ENCODE data around the gene SAP25.

SAP25 gene

GRCh38 chr7:100573691-100574361 lies at the start of gene SAP25:
Gene SAP25, minus strand, starts transcription at chr7:100573900. Its CDS starts 158 bp downstream, at chr7:100573742.
- peaks cover 20% of the 10 kb centered on the region for H3K36me3 Mint-ChIP-seq (ENCODE audit: low read depth)
- H3K4me3 Mint-ChIP-seq, result no peak within 1 kb of the TSS
- H3K9me3 Mint-ChIP-seq, result no peaks in the 10 kb centered on the region
- peaks cover 11% of the 10 kb centered on the region for H3K4me1 Mint-ChIP-seq (ENCODE audit: low read depth)
- H3K27me3 Mint-ChIP-seq (ENCODE audit: low read depth), result no peaks in the 10 kb centered on the region
- H3K27ac Mint-ChIP-seq, result no peak within 1 kb of the TSS

GRCh38 chr7:100621554-100621953 lies 47.9 kb upstream of the SAP25 start:
- Mint-ChIP-seq H3K27ac (peak overlapping the region; percentile 22), H3K9me3 (no peaks in the 10 kb centered on the region), H3K36me3 (ENCODE audit: low read depth) (peaks cover 21% of the 10 kb centered on the region), H3K27me3 (ENCODE audit: low read depth) (no peaks in the 10 kb centered on the region), H3K4me1 (ENCODE audit: low read depth) (peaks cover 27% of the 10 kb centered on the region), H3K4me3 (no peak overlapping the region)

DNA sequence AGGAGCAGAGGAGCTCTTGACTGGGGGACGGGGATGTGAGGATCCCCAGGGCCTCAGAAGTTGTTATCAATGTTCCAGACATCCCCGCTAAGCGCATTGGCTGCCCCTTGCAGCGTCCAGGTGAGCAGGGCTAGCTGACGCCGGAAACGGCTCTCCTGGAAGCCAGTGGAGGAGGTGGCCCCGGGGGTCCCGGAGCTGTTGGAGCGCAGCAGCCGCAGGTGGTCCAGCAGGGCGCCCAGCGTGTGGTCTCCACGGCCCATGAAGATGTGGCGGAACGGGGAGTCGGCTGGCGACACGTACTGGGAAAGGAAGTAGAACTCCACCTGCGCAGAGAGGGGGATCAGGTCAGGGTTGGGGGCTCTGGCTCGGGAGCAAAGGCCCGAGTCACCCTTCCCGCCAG lies 47.1 kb upstream of the SAP25 start:
- Mint-ChIP-seq H3K36me3 (ENCODE audit: low read depth) (peaks cover 25% of the 10 kb centered on the region), H3K4me3 (no peak overlapping the region), H3K9me3 (no peaks in the 10 kb centered on the region), H3K27ac (no peak overlapping the region), H3K4me1 (ENCODE audit: low read depth) (peaks cover 20% of the 10 kb centered on the region), H3K27me3 (ENCODE audit: low read depth) (no peaks in the 10 kb centered on the region)

DNA sequence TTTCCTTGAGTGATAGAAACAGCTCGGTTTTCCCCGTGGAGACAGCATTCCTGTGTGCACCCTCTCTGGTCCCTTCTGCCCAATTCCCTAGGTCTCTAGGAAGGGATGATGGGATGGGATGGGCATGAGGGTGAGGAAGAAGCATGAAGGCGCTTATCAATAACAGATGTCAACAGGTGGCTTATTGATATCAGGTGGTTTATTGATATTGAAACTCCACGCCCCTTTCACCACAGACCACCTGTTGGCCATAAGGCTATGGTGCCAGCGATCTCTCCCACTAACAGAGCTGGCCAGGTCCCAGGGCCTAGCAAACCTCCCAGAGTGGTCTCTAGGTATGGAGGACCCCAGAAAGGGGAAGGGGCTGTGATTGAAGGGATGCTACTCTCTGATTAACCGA lies 46.5 kb upstream of the SAP25 start:
- H3K27me3 Mint-ChIP-seq (ENCODE audit: low read depth), result no peaks in the 10 kb centered on the region
- H3K4me1 Mint-ChIP-seq (ENCODE audit: low read depth), result peaks cover 18% of the 10 kb centered on the region
- H3K9me3 Mint-ChIP-seq, result no peaks in the 10 kb centered on the region
- peaks cover 27% of the 10 kb centered on the region for H3K36me3 Mint-ChIP-seq (ENCODE audit: low read depth)
- no peak overlapping the region for H3K4me3 Mint-ChIP-seq
- H3K27ac Mint-ChIP-seq, result no peak overlapping the region

- Mint-ChIP-seq H3K27ac (no peak overlapping the region), H3K9me3 (no peaks in the 10 kb centered on the region), H3K4me3 (peak overlapping the region; percentile 66)
Observed at GRCh38 chr7:100614308-100614861, 40.7 kb upstream of the SAP25 start.

GRCh38 chr7:100613412-100614175 lies 39.9 kb upstream of the SAP25 start:
- peaks cover 12% of the 10 kb centered on the region for H3K4me1 Mint-ChIP-seq (ENCODE audit: low read depth)
- no peaks in the 10 kb centered on the region for H3K27me3 Mint-ChIP-seq (ENCODE audit: low read depth)
- peak overlapping the region; percentile 6 for H3K27ac Mint-ChIP-seq
- H3K36me3 Mint-ChIP-seq (ENCODE audit: low read depth), result peaks cover 18% of the 10 kb centered on the region
- H3K9me3 Mint-ChIP-seq, result no peaks in the 10 kb centered on the region
- peak overlapping the region; percentile 66 for H3K4me3 Mint-ChIP-seq

More at GRCh38 chr7:100614308-100614861, 40.7 kb upstream of the SAP25 start:
- peaks cover 12% of the 10 kb centered on the region for H3K4me1 Mint-ChIP-seq (ENCODE audit: low read depth)
- peaks cover 18% of the 10 kb centered on the region for H3K36me3 Mint-ChIP-seq (ENCODE audit: low read depth)
- no peaks in the 10 kb centered on the region for H3K27me3 Mint-ChIP-seq (ENCODE audit: low read depth)

- H3K9me3 Mint-ChIP-seq, result no peaks in the 10 kb centered on the region
- H3K36me3 Mint-ChIP-seq (ENCODE audit: low read depth), result peaks cover 18% of the 10 kb centered on the region
- H3K4me1 Mint-ChIP-seq (ENCODE audit: low read depth), result peaks cover 12% of the 10 kb centered on the region
- peak overlapping the region; percentile 98 for H3K4me3 Mint-ChIP-seq
- peak overlapping the region; percentile 34 for H3K27ac Mint-ChIP-seq
- no peaks in the 10 kb centered on the region for H3K27me3 Mint-ChIP-seq (ENCODE audit: low read depth)
Observed at GRCh38 chr7:100612730-100613390, 39.2 kb upstream of the SAP25 start.

GRCh38 chr7:100611983-100612729 lies 38.5 kb upstream of the SAP25 start, which contains the start of gene MOSPD3:
Gene MOSPD3, plus strand, starts transcription at chr7:100612540. Its CDS starts 252 bp downstream, at chr7:100612792.
- Mint-ChIP-seq H3K9me3 (no peaks in the 10 kb centered on the region), H3K27ac (peak within 1 kb of the TSS; percentile 100), H3K36me3 (ENCODE audit: low read depth) (peaks cover 18% of the 10 kb centered on the region), H3K4me3 (peak within 1 kb of the TSS; percentile 98), H3K4me1 (ENCODE audit: low read depth) (peaks cover 12% of the 10 kb centered on the region), H3K27me3 (ENCODE audit: low read depth) (peaks cover 5% of the 10 kb centered on the region)

DNA sequence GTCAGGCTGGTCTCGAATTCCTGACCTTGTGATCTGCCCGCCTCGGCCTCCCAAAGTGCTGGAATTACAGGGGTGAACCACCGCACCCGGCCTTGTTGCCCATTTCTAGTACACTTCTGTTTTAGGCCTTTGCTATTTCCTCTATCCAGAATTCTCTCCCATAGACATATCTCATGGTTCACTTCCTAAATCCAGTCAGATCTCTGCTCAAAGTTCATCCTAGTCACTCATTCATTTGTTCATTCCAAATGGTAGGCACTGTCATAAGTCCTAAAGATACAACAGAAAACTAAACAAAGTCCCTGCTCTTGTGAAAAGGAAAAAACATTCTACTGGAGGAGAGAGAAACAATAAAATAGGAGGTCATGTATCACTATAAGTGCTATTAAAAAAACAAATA lies 36.3 kb upstream of the SAP25 start:
- H3K36me3 Mint-ChIP-seq (ENCODE audit: low read depth), result peaks cover 5% of the 10 kb centered on the region
- peaks cover 13% of the 10 kb centered on the region for H3K4me1 Mint-ChIP-seq (ENCODE audit: low read depth)
- no peak overlapping the region for H3K4me3 Mint-ChIP-seq
- H3K9me3 Mint-ChIP-seq, result no peaks in the 10 kb centered on the region
- H3K27ac Mint-ChIP-seq, result no peak overlapping the region
- H3K27me3 Mint-ChIP-seq (ENCODE audit: low read depth), result peaks cover 14% of the 10 kb centered on the region

DNA sequence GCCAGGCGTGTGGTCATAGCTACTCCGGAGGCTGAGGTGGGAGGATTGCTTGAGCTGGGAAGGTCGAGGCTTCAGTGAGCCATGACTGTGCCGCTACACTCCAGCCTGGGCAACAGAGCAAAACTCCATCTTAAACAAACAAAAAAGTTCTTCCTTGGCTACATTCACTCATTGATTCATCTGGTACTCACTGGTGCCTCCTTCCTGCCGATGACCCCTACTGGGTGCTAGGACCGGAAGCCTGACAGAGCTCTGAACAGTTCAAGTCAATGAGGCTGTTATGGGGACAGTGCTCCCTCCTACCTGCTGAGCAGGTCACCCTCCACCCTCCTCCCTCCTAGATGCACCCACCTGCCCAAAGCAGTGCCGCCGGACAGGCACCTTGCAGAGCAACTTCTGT lies 33.4 kb upstream of the SAP25 start:
- no peak overlapping the region for H3K27ac Mint-ChIP-seq
- no peaks in the 10 kb centered on the region for H3K9me3 Mint-ChIP-seq
- no peaks in the 10 kb centered on the region for H3K36me3 Mint-ChIP-seq (ENCODE audit: low read depth)
- peaks cover 14% of the 10 kb centered on the region for H3K27me3 Mint-ChIP-seq (ENCODE audit: low read depth)
- peaks cover 9% of the 10 kb centered on the region for H3K4me1 Mint-ChIP-seq (ENCODE audit: low read depth)
- H3K4me3 Mint-ChIP-seq, result no peak overlapping the region

GRCh38 chr7:100606313-100606712 lies 32.6 kb upstream of the SAP25 start:
- no peaks in the 10 kb centered on the region for H3K9me3 Mint-ChIP-seq
- H3K4me3 Mint-ChIP-seq, result no peak overlapping the region
- H3K36me3 Mint-ChIP-seq (ENCODE audit: low read depth), result no peaks in the 10 kb centered on the region
- H3K27ac Mint-ChIP-seq, result no peak overlapping the region
- peaks cover 14% of the 10 kb centered on the region for H3K27me3 Mint-ChIP-seq (ENCODE audit: low read depth)
- H3K4me1 Mint-ChIP-seq (ENCODE audit: low read depth), result peaks cover 9% of the 10 kb centered on the region

DNA sequence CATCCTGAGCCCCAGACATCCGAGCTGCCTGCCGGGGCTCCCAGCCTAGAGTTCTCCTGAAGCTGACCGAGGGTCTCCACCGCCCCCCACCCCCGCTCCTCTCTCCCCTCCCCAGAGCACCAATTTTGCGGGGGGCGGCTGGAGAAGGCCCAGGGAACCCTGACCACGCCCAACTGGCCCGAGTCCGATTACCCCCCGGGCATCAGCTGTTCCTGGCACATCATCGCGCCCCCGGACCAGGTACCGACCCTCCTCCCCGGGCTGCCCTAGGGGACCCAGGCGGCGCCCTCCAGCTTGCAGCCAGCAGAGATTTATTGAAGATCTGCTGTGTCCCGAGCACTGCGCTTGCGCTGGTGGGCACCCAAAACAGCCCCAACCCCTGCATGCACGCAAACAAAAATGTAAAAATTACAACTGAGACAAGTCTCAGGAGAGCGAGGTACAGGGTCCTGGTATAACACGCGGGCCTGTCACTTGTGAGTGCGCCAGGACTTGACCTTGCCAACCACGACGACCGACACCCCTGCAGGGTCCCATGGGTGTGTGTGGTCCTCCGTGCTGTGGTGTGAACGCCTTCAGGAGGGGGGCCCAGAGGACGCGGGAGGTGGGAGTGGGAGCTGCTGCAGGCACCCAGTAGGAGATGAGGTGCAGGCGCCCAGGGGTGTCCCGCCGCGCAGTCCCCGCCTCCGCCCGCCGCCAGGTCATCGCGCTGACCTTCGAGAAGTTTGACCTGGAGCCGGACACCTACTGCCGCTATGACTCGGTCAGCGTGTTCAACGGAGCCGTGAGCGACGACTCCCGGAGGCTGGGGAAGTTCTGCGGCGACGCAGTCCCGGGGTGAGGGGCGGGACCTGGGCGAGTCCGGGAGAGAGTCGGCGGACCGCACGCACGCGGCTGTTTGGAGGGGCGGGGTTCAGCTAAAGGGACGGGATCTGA lies 31.5 kb upstream of the SAP25 start:
- Mint-ChIP-seq H3K4me3 (peak overlapping the region; percentile 83), H3K36me3 (ENCODE audit: low read depth) (no peaks in the 10 kb centered on the region), H3K9me3 (no peaks in the 10 kb centered on the region), H3K27me3 (ENCODE audit: low read depth) (peaks cover 14% of the 10 kb centered on the region), H3K27ac (no peak overlapping the region), H3K4me1 (ENCODE audit: low read depth) (peaks cover 7% of the 10 kb centered on the region)

Data from T-helper 1 cell treated with Interleukin-12 subunit alpha and Interleukin-12 subunit beta and Interleukin-4 antibody, amounts not matched to agents 30 μg/mL and 1 μg/mL, for 36 hours (primary cell).